ENCODE measurements around the gene WBP4.
"Not testable (repeated sequence)": the region's sequence is repeated elsewhere in the genome, so short reads cannot be mapped to it uniquely, and the experiment has no call there.

The WBP4 gene

GRCh38 chr13:41085961-41086585, 24.8 kb downstream of the WBP4 start:
- FAIRE-seq = no peak

- not testable (repeated sequence) for FAIRE-seq
Measured at GRCh38 chr13:41095681-41096080, 34.4 kb downstream of the WBP4 start.

GRCh38 chr13:41098761-41099160, 37.5 kb downstream of the WBP4 start:
- no peak for FAIRE-seq

- FAIRE-seq = no peak
Measured at GRCh38 chr13:41099986-41100385, 38.7 kb downstream of the WBP4 start.

GRCh38 chr13:41107104-41107571, 45.8 kb downstream of the WBP4 start:
- FAIRE-seq = no peak

GRCh38 chr13:41107584-41108014, 46.3 kb downstream of the WBP4 start:
- FAIRE-seq = no peak

- FAIRE-seq = no peak
Measured at GRCh38 chr13:41111454-41111853, 50.1 kb downstream of the WBP4 start.

- no peak for FAIRE-seq
Measured at GRCh38 chr13:41117869-41118268, 56.6 kb downstream of the WBP4 start.

- FAIRE-seq = no peak
Measured at GRCh38 chr13:41122838-41123237, 61.5 kb downstream of the WBP4 start.

GRCh38 chr13:41127701-41128100, 66.4 kb downstream of the WBP4 start:
- FAIRE-seq = no peak

GRCh38 chr13:41130356-41130755, 69.0 kb downstream of the WBP4 start:
- no peak for FAIRE-seq

- FAIRE-seq = not testable (repeated sequence)
Measured at GRCh38 chr13:41131189-41131588, 69.9 kb downstream of the WBP4 start.

- FAIRE-seq = not testable (repeated sequence)
Measured at GRCh38 chr13:41131660-41132511, 70.6 kb downstream of the WBP4 start.

GRCh38 chr13:41132512-41133152, 71.3 kb downstream of the WBP4 start, which contains the start of gene KBTBD6:
Gene KBTBD6 (minus strand): TSS chr13:41132802. CDS start chr13:41132511, 291 bp downstream.
- peak; percentile 97 for FAIRE-seq
